HCT116 (cell line): ENCODE measurements around the gene DPH6.

Source experiments
- EZH2 ChIP-seq: fragments of 200-600 bp; sonication (generic); IDR thresholded peaks from 2 replicates; pipeline ENCODE4 v1.6.1; 2017; ENCODE audit warnings: antibody characterized with exemption, mixed run types
- YY1 ChIP-seq: IDR thresholded peaks from 2 replicates; pipeline ENCODE4 v1.6.1; 2011; ENCODE audit warnings: low read length, low read depth, moderate library complexity, mild to moderate bottlenecking; ENCODE audit not compliant: insufficient replicate concordance; ENCODE audit errors: extremely low read depth
- TF ChIP-seq, protein P1 (sequence below), 3 experiments: fragments of 200-600 bp in 1 of 3; sonication (generic) in 1 of 3; IDR thresholded peaks in 2 of 3; conservative IDR thresholded peaks in 1 of 3; 2 replicates each; pipeline ENCODE4 v1.5.1; 2012 to 2017; ENCODE audit warnings: low read depth in 2 of 3, low read length in 2 of 3, antibody characterized with exemption in 1 of 3, borderline replicate concordance in 1 of 3, control low read depth in 1 of 3, mild to moderate bottlenecking in 1 of 3, mixed read lengths in 1 of 3, mixed run types in 1 of 3, moderate library complexity in 1 of 3; ENCODE audit not compliant: insufficient read depth in 1 of 3

DNA sequence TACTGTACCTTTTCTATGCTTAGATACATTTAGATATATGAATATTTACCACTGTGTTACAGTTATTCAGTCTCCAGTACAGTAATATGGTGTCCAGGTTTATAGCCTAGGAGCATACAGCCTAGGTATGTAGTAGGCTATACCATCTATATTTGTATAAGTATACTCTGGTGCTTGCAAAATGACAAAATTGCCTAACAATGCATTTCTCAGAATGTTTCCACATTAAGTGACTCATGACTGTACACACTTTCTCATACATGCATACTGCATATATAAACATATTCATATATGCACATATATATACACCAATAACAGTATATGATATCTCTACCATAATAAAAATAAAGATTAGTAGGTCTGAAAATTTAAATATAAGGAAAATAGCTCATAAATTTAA is 169.3 kb downstream of the DPH6 start:
- TF ChIP-seq YY1 = no peak
- TF ChIP-seq EZH2 = no peak
- TF ChIP-seq, protein P1, sequence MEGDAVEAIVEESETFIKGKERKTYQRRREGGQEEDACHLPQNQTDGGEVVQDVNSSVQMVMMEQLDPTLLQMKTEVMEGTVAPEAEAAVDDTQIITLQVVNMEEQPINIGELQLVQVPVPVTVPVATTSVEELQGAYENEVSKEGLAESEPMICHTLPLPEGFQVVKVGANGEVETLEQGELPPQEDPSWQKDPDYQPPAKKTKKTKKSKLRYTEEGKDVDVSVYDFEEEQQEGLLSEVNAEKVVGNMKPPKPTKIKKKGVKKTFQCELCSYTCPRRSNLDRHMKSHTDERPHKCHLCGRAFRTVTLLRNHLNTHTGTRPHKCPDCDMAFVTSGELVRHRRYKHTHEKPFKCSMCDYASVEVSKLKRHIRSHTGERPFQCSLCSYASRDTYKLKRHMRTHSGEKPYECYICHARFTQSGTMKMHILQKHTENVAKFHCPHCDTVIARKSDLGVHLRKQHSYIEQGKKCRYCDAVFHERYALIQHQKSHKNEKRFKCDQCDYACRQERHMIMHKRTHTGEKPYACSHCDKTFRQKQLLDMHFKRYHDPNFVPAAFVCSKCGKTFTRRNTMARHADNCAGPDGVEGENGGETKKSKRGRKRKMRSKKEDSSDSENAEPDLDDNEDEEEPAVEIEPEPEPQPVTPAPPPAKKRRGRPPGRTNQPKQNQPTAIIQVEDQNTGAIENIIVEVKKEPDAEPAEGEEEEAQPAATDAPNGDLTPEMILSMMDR (IDR thresholded peaks at IDR 0.05 in 2 of 3, conservative IDR thresholded peaks at IDR 0.05 in 1 of 3; ENCODE audit: borderline replicate concordance in 1 of 3, insufficient read depth in 1 of 3, low read depth in 2 of 3, low read length in 2 of 3) = no peak
